ENCODE measurements around the gene CHST9.

GRCh38 chr18:27185897-27186296, 789 bp upstream of the CHST9 start:
- no peak for TF ChIP-seq CTCF (optimal IDR thresholded peaks at IDR 0.05 in 1 of 3, IDR thresholded peaks at IDR 0.05 in 1 of 3, conservative IDR thresholded peaks at IDR 0.05 in 1 of 3; ENCODE audit: extremely low read depth in 1 of 3, insufficient read depth in 2 of 3, low read length in 3 of 3)
- TF ChIP-seq EZH2 (IDR thresholded peaks at IDR 0.05; ENCODE audit: low read length): no peak

All from keratinocyte (primary cell).